H1 (cell line): ENCODE data around the gene AGRN. TPM values are rescaled to one million over a fixed set of nuclear protein-coding genes. Genes with fewer than 3 reads are reported as not detected.

Experiments
- CTCF ChIA-PET: fragments of 300-600 bp; sonication (Branson Sonifier 250); formaldehyde crosslinking; loops from one replicate; lab custom pipeline; 2021; ENCODE audit not compliant: partially characterized antibody; lab: Charles Lee
- POLR2A ChIA-PET: fragments of 300-600 bp; sonication (Branson Sonifier 250); formaldehyde crosslinking; loops from one replicate; lab custom pipeline; 2021; ENCODE audit warnings: inconsistent platforms; ENCODE audit not compliant: partially characterized antibody; lab: Charles Lee
- DNase-seq, 2 experiments: peaks; one replicate each; pipeline versions ENCODE4 v3.0.0 to v3.0.0-alpha.2; 2010 to 2022; ENCODE audit warnings: low spot score in 2 of 2, low read depth in 1 of 2, mixed read lengths in 1 of 2
- FAIRE-seq: peaks from 2 replicates; lab custom pipeline; 2011; peaks lifted over from hg19 to GRCh38; lab: Jason Lieb, UNC
- H2AFZ ChIP-seq: 2 replicates; pipeline ENCODE4 v1.8.1; 2012; ENCODE audit warnings: low read length, inconsistent platforms
- H2AK5ac ChIP-seq: 2 replicates; pipeline ENCODE4 v1.6.1; 2013; ENCODE audit warnings: low read depth, low read length
- H2BK120ac ChIP-seq: replicated peaks from 2 replicates; pipeline ENCODE3; 2013; ENCODE audit warnings: low read depth, low read length, inconsistent platforms
- H2BK12ac ChIP-seq: 2 replicates; pipeline ENCODE4 v1.6.1; 2013; ENCODE audit warnings: low read depth, low read length
- H2BK15ac ChIP-seq: 2 replicates; pipeline ENCODE4 v1.6.1; 2013; ENCODE audit warnings: low read length
- H2BK20ac ChIP-seq: 2 replicates; pipeline ENCODE4 v1.6.1; 2013; ENCODE audit warnings: low read length
- H2BK5ac ChIP-seq: 2 replicates; pipeline ENCODE4 v1.6.1; 2013; ENCODE audit warnings: low read depth, low read length
- H3K14ac ChIP-seq: 2 replicates; pipeline ENCODE4 v1.6.1; 2013; ENCODE audit warnings: inconsistent platforms; ENCODE audit not compliant: insufficient read length
- H3K18ac ChIP-seq: 2 replicates; pipeline ENCODE4 v1.6.1; 2013; ENCODE audit warnings: low read length; ENCODE audit errors: extremely low read depth
- H3K23ac ChIP-seq: 2 replicates; pipeline ENCODE4 v1.6.1; 2013; ENCODE audit warnings: inconsistent platforms; ENCODE audit not compliant: insufficient read length
- H3K23me2 ChIP-seq: 2 replicates; pipeline ENCODE4 v1.6.1; 2013; ENCODE audit warnings: low read depth, low read length
- H3K27ac ChIP-seq: 2 replicates; pipeline ENCODE4 v1.6.1; 2011; ENCODE audit warnings: low read depth, low read length, inconsistent platforms
- H3K27me3 ChIP-seq, 4 experiments: replicated peaks in 1 of 4; 1 replicate in 1 of 4; 2 replicates in 3 of 4; pipeline versions ENCODE4 v1.6.1 to v1.8.1; 2011 to 2013; ENCODE audit warnings: low read length in 3 of 4, mild to moderate bottlenecking in 3 of 4, inconsistent platforms in 2 of 4, mixed read lengths in 2 of 4, moderate library complexity in 1 of 4; ENCODE audit not compliant: control insufficient read depth in 3 of 4, insufficient read depth in 3 of 4; ENCODE audit errors: extremely low read depth in 1 of 4
- H3K36me3 ChIP-seq, 4 experiments: 2 replicates each; pipeline versions ENCODE4 v1.6.1 to v1.8.1; 2011 to 2013; ENCODE audit warnings: mild to moderate bottlenecking in 4 of 4, low read length in 3 of 4, moderate library complexity in 2 of 4, control low read depth in 1 of 4, inconsistent platforms in 1 of 4; ENCODE audit not compliant: insufficient read depth in 4 of 4, control insufficient read depth in 2 of 4
- H3K4ac ChIP-seq: replicated peaks from 2 replicates; pipeline ENCODE3; 2013; ENCODE audit warnings: low read length, low read depth, mixed read lengths, inconsistent platforms; ENCODE audit not compliant: insufficient read length
- H3K4me1 ChIP-seq, 4 experiments: replicated peaks in 1 of 4; 1 replicate in 1 of 4; 2 replicates in 3 of 4; pipeline versions ENCODE4 v1.6.1 to v1.8.1; 2011 to 2013; ENCODE audit warnings: low read length in 3 of 4, inconsistent platforms in 2 of 4, mixed read lengths in 1 of 4; ENCODE audit not compliant: insufficient read depth in 4 of 4, control insufficient read depth in 3 of 4
- H3K4me2 ChIP-seq, 2 experiments: 2 replicates each; pipeline versions ENCODE4 v1.6.1 to v1.8.1; 2011 to 2013; ENCODE audit warnings: low read depth in 2 of 2, low read length in 2 of 2, control low read depth in 1 of 2, inconsistent platforms in 1 of 2, mild to moderate bottlenecking in 1 of 2; ENCODE audit not compliant: insufficient read depth in 1 of 2
- H3K4me3 ChIP-seq, 4 experiments: fragments of 200-600, 300-600 bp in 1 of 4; sonication (generic), shearing (Covaris generic), sonication (Bioruptor Twin) in 1 of 4; 2 replicates each; pipeline versions ENCODE4 v1.5.1 to v1.8.1; 2011 to 2016; ENCODE audit warnings: low read length in 4 of 4, low read depth in 3 of 4, control low read depth in 2 of 4, inconsistent platforms in 2 of 4, mild to moderate bottlenecking in 2 of 4, mixed read lengths in 1 of 4, moderate library complexity in 1 of 4; ENCODE audit not compliant: insufficient read depth in 2 of 4; ENCODE audit errors: extremely low read depth in 1 of 4
- H3K56ac ChIP-seq: replicated peaks from 2 replicates; pipeline ENCODE3; 2013; ENCODE audit warnings: low read depth, mild to moderate bottlenecking, mixed read lengths, low read length, inconsistent platforms; ENCODE audit not compliant: insufficient read length
- H3K79me1 ChIP-seq: 2 replicates; pipeline ENCODE4 v1.6.1; 2013; ENCODE audit warnings: low read depth, low read length, control low read depth
- H3K79me2 ChIP-seq, 2 experiments: 2 replicates each; pipeline versions ENCODE4 v1.6.1 to v1.8.1; 2012 to 2013; ENCODE audit warnings: low read length in 2 of 2, mild to moderate bottlenecking in 2 of 2, inconsistent platforms in 1 of 2; ENCODE audit not compliant: insufficient read depth in 2 of 2, control insufficient read depth in 1 of 2
- H3K9ac ChIP-seq, 4 experiments: replicated peaks in 1 of 4; 1 replicate in 1 of 4; 2 replicates in 3 of 4; pipeline versions ENCODE4 v1.6.1 to v1.8.1; 2011 to 2013; ENCODE audit warnings: low read depth in 3 of 4, low read length in 3 of 4, control low read depth in 2 of 4, mild to moderate bottlenecking in 2 of 4, moderate library complexity in 2 of 4, inconsistent platforms in 1 of 4; ENCODE audit errors: extremely low read depth in 1 of 4
- H3K9me3 ChIP-seq, 2 experiments: 2 replicates each; pipeline versions ENCODE4 v1.6.1 to v1.8.1; 2012 to 2013; ENCODE audit warnings: mild to moderate bottlenecking in 2 of 2, moderate library complexity in 2 of 2, control low read depth in 1 of 2, inconsistent platforms in 1 of 2, low read depth in 1 of 2, low read length in 1 of 2, mixed read lengths in 1 of 2; ENCODE audit not compliant: insufficient read depth in 2 of 2
- H4K20me1 ChIP-seq, 2 experiments: replicated peaks in 1 of 2; 2 replicates each; pipeline versions ENCODE3 to v1.8.1; 2011 to 2013; ENCODE audit warnings: inconsistent platforms in 2 of 2, low read length in 2 of 2, mild to moderate bottlenecking in 1 of 2; ENCODE audit not compliant: insufficient read depth in 2 of 2, control insufficient read depth in 1 of 2
- H4K5ac ChIP-seq: 2 replicates; pipeline ENCODE4 v1.6.1; 2013; ENCODE audit warnings: low read length, low read depth, mixed read lengths, inconsistent platforms; ENCODE audit not compliant: insufficient read length
- H4K8ac ChIP-seq: 2 replicates; pipeline ENCODE4 v1.8.0; 2013; ENCODE audit warnings: mild to moderate bottlenecking, moderate library complexity, low read length, inconsistent platforms; ENCODE audit not compliant: insufficient read depth; ENCODE audit errors: extremely low read depth
- H4K91ac ChIP-seq: replicated peaks from 2 replicates; pipeline ENCODE3; 2013; ENCODE audit warnings: low read length, mixed read lengths, inconsistent platforms; ENCODE audit not compliant: insufficient read length
- BACH1 ChIP-seq: IDR thresholded peaks from 2 replicates; pipeline ENCODE4 v1.6.1; 2012; ENCODE audit warnings: low read length, improper control_type of control experiment
- CBX8 ChIP-seq: fragments of 300-800, 300-1000 bp; sonication (generic); IDR thresholded peaks from 2 replicates; pipeline ENCODE4 v1.7.1; 2016; ENCODE audit warnings: low read depth, low read length, borderline replicate concordance
- CREB1 ChIP-seq: IDR thresholded peaks from 2 replicates; pipeline ENCODE4 v1.6.1; 2012; ENCODE audit warnings: inconsistent platforms
- HDAC2 ChIP-seq, 2 experiments: fragments of 300-600 bp in 1 of 2; sonication (generic) in 1 of 2; IDR thresholded peaks; 2 replicates each; pipeline ENCODE4 v1.6.1; 2011 to 2012; ENCODE audit warnings: low read depth in 2 of 2, low read length in 2 of 2, mild to moderate bottlenecking in 2 of 2, moderate library complexity in 2 of 2, borderline replicate concordance in 1 of 2, inconsistent platforms in 1 of 2
- MAFK ChIP-seq: IDR thresholded peaks from 2 replicates; pipeline ENCODE4 v1.6.1; 2012; ENCODE audit warnings: low read depth, mild to moderate bottlenecking, improper control_type of control experiment, low read length
- NRF1 ChIP-seq: IDR thresholded peaks from 2 replicates; pipeline ENCODE4 v1.6.1; 2011; ENCODE audit warnings: mild to moderate bottlenecking, low read depth, low read length, improper control_type of control experiment
- POU5F1 ChIP-seq: IDR thresholded peaks from 2 replicates; pipeline ENCODE4 v1.6.1; 2011; ENCODE audit warnings: low read depth, mild to moderate bottlenecking, low read length, moderate library complexity
- TAF7 ChIP-seq: optimal IDR thresholded peaks from 2 replicates; pipeline ENCODE3; 2011; ENCODE audit warnings: low read depth, mild to moderate bottlenecking, inconsistent platforms, low read length, moderate library complexity, borderline replicate concordance
- WGBS, 2 experiments: shearing (Covaris generic) in 1 of 2; methylation state at CpG; one replicate each; pipeline versions ENCODE4 v1.1.6 to v1.1.7; 2013 to 2015; ENCODE audit warnings: low lambda C conversion rate in 2 of 2, mixed read lengths in 2 of 2, inconsistent platforms in 1 of 2, low coverage in 1 of 2, missing lambda C conversion rate in 1 of 2; ENCODE audit not compliant: insufficient replicate concordance in 2 of 2, insufficient coverage in 1 of 2, insufficient read length in 1 of 2; ENCODE audit errors: extremely low coverage in 1 of 2, missing lambda C conversion rate in 1 of 2; 5-methylcytosine and 5-hydroxymethylcytosine counted together
- polyA plus RNA-seq, 7 experiments: library from polyadenylated mRNA; depleted of rRNA in 3 of 7; stranded (reverse) in 5 of 7; unstranded in 2 of 7; fragments of >200 nt in 5 of 7; fragments of 200-250 nt in 2 of 7; gene quantifications; 1 replicate in 5 of 7; 2 replicates in 1 of 7; 4 replicates in 1 of 7; pipeline versions ENCODE4 v1.2.1 to v1.2.3, GENCODE V29; 2011 to 2013; ENCODE audit warnings: missing spikeins in 2 of 7, mixed read lengths in 2 of 7
- total RNA-seq: library from RNA; stranded (reverse); fragmentation: NEBNext Ultra II Directional; extraction: Animal tissue kit (Norgen Biotek cat#: 25700); gene quantifications from 2 replicates; pipeline ENCODE4 v1.2.1, GENCODE V29; 2021
- TF ChIP-seq, protein P1 (sequence below): IDR thresholded peaks from 2 replicates; pipeline ENCODE4 v1.6.1; 2011; ENCODE audit warnings: low read depth, mild to moderate bottlenecking, low read length; ENCODE audit not compliant: insufficient read depth

The AGRN gene
- total and polyA plus RNA-seq, 2 of the 8 experiments (the other 6 are each of a cell fraction or from before 2014, with no cell fraction given) = 52.3 to 155 TPM

GRCh38 chr1:1072849-1073742 lies 53.2 kb downstream of the AGRN start:
- Histone ChIP-seq H2BK12ac (no peak overlapping the region), H3K23me2 (peaks cover 7% of the 10 kb centered on the region; the same call in 1 of the 2 replicates), H3K4me1 (peaks cover 0 to 6% (median 0%) of the 10 kb centered on the region in 4 experiments; a peak in 3 of 7 replicates), H3K79me1 (no peaks in the 10 kb centered on the region), H3K36me3 (no peaks in the 10 kb centered on the region), H2AK5ac (no peak overlapping the region), H3K56ac (no peak overlapping the region), H2BK20ac (no peak overlapping the region), H3K27ac (no peak overlapping the region), H3K27me3 (peaks cover 1 to 18% (median 10%) of the 10 kb centered on the region in 4 experiments; a peak in 6 of 7 replicates), H2BK5ac (no peak overlapping the region), H2AFZ (no peak overlapping the region), H3K14ac (no peak overlapping the region), H3K9me3 (no peaks in the 10 kb centered on the region), H3K79me2 (no peaks in the 10 kb centered on the region), H4K8ac (0 out of 2 replicates have a peak overlapping the region, but pooled peaks have one; percentile 5), H3K4me2 (no peak overlapping the region), H3K18ac (no peak overlapping the region), H2BK120ac (no peak overlapping the region), H3K23ac (no peak overlapping the region), H4K20me1 (peaks cover 0 to 8% of the 10 kb centered on the region in 2 experiments), H4K91ac (no peak overlapping the region), H2BK15ac (no peak overlapping the region), H3K4ac (no peak overlapping the region), H4K5ac (no peak overlapping the region), H3K4me3 (no peak overlapping the region), H3K9ac (no peak overlapping the region)
- FAIRE-seq (no peak), DNase-seq (no peak)
- CTCF ChIA-PET = interaction anchor here (0.9 to 2.3 kb wide), 5 partner anchors 9 to 54 kb away, joined by 3 to 5 read pairs (median 4); no protein-coding TSS in a partner anchor
- 89% methylated on average over 21 of the region's 28 CpGs; no CpG with 5 or more reads in 1 of the 2 experiments for WGBS, 2 experiments
- POLR2A ChIA-PET = interaction anchor here (1.1 to 1.9 kb wide), 5 partner anchors 9 to 59 kb away, joined by 3 to 6 read pairs (median 4); no protein-coding TSS in a partner anchor
- TF ChIP-seq POU5F1 (no peak), NRF1 (no peak), CREB1 (no peak), TAF7 (no peak), HDAC2 (IDR thresholded peaks at IDR 0.05; ENCODE audit: borderline replicate concordance in 1 of 2, low read depth in 2 of 2, low read length in 2 of 2) (no peak), CBX8 (no peak), BACH1 (no peak), MAFK (no peak)
- TF ChIP-seq, protein P1, sequence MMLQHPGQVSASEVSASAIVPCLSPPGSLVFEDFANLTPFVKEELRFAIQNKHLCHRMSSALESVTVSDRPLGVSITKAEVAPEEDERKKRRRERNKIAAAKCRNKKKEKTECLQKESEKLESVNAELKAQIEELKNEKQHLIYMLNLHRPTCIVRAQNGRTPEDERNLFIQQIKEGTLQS = no peak
